ENCODE data around the gene HERC2.
"Not testable (repeated sequence)": the region's sequence is repeated elsewhere in the genome, so short reads cannot be mapped to it uniquely, and the experiment has no call there.

HERC2 gene

DNA sequence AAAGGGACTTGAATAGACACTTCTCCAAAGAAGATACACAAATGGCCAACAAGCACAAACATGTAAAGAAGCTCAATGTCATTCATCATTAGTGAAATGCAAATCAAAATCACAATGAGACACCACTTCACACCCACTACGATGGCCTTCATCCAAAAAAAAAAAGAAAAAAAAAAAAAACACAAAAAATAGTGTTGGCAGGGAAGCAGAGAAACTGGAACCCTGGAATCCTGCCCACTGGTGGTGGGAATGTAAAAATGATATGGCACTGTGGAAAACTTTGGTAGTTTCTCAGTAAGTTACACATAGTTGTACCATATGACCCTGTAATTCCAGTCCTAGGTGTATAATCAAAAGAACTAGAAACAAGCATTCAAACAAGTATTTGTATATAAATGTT is 94.7 kb downstream of the HERC2 start:
- not testable (repeated sequence) for DNase-seq (ENCODE audit: low spot score)

DNA sequence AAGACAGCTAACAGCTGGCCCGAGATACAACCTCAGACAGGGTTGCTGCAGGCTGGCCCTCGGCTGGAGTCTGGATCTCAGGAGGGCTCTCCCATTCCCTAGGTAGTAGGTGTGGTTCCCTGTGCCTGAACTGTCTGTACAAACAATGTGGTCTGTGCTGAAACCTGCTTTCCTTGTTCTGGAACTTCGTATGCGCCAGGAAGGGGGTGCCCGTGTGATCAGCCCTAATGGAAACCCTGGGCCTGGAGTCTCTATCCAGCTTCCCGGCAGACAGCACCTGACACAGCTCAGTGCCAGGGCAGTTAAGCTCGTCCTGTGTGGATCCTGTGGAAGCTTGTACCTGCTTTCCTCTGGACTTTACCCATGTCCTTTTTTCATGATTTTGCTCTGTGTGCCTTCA is 99.4 kb downstream of the HERC2 start:
- not testable (repeated sequence) for DNase-seq (ENCODE audit: low spot score)

DNA sequence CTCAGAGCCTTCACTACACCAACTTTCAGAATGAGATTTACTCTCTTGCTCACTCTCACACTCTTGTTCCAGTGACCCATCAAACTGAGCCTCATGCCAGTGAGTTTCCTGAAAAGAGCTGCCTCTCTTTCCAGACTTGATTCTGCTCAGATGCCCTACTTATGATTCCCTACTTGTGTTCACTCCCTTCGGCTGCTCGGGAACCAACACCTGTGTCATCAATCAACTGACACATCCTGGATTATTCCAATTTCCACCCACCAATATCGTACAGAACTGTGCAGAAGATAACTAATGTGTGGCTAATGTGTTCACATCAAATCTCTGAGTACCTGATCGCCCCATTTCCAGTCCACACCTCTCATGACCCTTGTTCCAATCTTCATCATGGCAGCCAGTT is 100.3 kb downstream of the HERC2 start:
- DNase-seq (ENCODE audit: low spot score), result not testable (repeated sequence)

DNA sequence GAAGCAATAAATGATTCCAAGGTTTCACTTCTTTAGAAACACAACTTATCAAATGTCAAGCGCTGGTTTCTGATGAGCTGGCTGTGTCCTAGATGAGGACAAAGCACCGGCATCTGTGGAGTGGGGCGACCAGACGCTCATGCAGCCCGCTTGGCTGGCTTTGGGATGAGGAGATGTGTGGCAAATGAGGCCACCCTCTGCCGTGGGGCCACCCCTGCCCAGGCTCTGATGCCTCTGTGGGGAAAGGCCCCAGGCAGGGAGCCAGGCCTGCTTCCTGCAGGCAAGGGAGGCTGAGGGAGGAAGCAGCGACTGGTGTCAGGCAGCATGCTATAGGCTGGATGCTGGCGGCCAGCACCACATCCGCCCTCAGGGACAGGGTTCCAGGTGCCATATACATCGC is 102.9 kb downstream of the HERC2 start:
- no peak for DNase-seq (ENCODE audit: low spot score)

DNA sequence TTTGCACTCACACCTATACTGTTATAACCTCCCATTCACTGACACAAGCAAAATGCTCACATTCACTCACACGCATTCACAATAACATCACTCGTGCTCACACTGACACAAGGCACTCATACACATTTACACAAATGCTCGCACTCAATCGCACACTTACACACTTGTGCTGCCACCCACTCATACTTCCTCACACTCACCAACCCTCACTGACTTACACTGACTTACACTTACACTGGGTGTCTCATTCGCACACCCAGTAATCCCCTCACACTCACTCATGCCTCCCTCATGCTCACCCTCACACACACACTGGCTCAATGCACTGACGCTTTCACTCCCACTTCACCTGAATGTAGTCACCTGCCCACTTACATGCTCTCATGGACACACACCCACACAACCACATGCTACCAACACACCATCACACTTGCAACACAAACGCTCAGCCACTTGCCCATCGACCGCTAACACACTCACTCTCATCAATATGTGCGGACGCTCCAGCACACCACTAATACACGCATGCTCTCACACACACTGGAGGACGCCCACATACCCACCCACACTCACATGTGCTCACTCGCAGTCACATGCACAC is 104.9 kb downstream of the HERC2 start:
- DNase-seq (ENCODE audit: low spot score), result not testable (repeated sequence)

DNA sequence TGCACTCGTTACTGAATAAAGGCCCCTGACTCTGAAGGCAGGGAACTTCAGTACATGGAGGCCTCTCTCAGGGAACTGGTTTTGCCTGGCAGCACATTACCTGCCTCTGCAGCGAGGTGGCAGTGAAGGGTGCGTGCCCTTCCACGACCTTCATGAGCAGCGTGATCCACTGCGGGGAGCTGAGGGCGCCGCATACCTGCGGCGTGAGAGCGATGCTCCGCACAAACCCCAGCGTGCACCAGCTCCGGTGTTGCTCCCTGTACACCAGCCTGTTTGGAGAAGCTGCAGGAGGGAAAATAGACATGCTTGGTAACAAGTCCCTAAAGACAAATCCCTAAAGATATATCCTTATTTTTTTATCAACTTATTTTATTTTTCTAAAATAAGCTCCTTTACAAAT is 106.5 kb downstream of the HERC2 start:
- DNase-seq (ENCODE audit: low spot score), result not testable (repeated sequence)

DNA sequence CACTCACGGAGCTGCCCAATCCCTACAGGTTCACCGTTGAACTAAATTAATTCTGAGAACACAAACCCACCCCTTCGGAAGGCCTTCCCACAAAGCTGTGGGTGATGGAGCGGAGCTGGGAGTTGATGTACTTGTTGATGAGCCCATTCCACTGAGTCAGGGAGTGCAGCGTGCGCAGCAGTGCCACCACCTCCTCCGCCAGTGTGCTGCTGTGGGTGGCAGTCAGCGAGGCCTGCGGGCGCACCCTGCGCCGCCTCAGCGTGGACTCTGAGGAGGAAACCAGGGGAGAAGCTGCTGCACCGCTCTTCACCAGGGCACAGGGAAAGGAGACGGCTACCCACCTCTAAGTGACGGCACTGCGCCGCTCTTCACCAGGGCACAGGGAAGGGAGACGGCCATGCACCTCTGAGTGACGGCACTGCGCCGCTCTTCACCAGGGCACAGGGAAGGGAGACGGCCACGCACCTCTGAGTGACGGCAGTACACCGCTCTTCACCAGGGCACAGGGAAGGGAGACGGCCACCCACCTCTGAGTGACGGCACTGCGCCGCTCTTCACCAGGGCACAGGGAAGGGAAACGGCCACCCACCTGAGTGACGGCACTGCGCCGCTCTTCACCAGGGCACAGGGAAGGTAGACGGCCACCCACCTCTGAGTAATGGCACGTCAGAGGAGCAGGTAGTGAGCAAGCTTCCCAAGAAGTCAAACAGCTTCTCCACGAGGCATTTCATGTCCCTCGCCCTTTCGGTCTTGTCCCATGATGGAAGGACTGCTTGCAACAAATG is 107.8 kb downstream of the HERC2 start:
- DNase-seq (ENCODE audit: low spot score), result not testable (repeated sequence)

DNA sequence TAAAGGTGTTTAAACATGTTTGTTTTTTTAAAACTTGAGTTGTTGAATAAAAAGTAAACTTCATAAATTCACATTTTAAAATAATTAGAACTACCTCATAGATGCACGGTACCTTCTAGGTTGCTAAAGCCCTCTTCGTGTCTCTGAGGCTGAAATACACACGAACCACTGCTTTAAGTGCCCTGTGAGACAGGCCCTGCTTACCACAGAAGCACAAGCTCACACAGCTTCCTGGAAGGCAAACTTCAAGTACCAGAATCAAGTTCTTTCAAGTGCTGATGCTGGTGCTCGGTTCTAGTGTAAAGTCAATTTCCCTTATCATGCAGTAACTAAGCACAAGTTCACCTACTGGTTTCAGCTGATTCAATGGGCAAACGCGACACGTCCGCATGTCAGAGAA is 108.6 kb downstream of the HERC2 start:
- DNase-seq (ENCODE audit: low spot score), result not testable (repeated sequence)

DNA sequence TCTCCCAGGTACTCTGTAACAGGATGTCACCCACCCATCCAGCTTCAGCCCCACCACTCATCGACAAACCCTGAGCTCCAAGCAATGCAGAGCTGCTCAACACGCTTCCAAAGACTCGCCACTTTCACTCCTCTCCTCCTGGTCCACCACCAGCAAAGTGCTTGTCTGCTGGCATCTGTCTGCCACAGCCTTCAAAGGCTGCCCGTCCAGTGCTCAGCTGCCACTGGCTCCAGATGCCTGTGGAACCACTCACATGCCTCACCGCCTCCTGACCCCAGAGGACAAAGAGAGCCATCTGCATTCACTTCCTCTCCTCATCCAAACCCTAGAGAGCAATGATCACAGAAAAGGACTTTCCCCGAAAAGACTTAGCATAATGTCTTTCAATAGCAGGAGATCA is 113.4 kb downstream of the HERC2 start:
- DNase-seq (ENCODE audit: low spot score), result no peak

DNA sequence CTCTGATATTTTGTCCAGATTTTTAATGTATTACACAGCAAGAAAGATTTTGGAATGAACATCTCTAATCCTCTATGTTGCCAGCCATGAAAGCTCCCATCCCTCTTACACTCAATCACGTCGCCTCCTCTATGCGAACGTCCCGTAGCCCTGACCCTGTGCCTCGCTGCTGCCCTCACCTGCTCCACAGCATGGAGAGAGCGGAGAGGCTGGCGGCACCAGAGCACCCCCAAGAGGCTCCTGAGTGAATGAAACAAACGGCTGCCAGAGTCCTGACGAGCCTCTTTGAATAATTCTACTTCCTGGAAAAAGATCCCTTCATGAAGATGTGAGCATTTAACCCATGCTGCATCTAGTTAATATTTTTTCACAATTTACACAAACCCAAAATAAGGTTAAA is 116.3 kb downstream of the HERC2 start:
- not testable (repeated sequence) for DNase-seq (ENCODE audit: low spot score)

DNA sequence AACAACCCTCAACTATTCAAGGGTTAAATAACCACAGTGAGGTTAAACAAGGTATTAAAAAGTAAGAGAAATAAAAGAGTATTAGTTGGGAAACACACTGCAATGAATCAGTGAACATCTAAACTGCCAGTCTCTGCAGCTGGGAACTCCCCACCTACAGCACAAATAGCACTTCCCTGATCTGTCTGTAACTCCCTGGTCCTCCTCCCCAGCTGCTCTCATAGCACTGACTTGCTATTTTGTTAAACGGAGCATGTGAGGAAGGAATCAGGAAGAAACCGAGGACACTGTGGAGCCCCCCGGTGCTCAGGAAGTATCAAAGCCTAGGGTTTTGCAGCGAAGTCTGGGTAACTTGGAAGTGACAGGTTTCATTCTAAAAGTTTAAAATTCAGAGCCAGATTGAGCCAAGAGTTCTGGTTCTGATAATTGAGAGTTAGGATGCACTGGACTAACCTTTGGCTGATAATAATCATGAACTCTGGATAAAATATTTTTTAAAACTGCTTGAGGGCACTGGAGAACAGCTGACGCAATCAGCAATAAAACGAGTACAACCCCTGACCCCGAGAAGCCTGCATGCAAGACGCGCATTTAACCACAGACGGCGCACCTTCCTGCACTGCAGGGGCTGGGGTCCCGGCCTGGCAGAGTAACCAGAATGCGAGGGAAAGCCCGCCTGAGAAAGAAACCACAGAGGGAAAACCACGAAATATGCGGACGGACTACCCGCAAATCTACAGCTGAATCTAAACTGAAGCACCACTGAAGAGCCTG is 118.7 kb downstream of the HERC2 start:
- not testable (repeated sequence) for DNase-seq (ENCODE audit: low spot score)

DNA sequence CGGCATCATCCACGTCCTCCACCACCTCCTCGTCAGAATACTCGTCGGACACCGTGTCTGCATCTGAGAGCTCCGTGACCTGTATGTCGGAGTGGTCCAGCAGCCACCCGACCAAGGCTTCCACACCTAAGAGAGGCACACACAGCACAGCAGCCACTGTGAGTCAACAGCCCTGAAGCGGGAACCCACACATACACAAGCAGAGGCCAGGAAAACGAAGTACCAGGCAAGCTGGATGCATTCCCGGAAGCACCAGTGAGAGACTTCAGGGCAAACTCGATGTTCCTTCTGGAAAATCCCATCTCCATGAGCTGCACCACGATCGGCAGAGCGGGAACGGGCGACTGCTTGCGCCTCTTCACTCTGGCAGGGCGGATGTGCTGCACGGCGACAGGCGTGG is 119.9 kb downstream of the HERC2 start:
- not testable (repeated sequence) for DNase-seq (ENCODE audit: low spot score)

DNA sequence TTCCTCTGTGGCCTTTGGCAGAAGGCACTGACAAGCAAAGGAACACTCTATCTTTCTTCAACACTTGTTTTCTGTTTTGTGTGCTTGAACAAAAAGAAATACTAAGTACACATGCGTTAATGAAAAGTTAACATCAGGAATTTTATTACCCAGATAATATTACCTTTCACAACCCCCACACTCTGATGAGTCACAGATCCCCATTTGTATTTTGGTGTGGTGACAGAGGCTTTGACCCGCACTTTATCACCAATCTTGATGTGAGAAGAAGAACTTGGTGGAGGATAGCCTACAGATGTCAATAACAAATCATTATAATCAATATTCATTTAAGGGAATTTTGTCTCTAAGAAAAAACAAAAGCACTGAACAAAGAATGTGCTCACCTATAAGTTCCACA is 123.8 kb downstream of the HERC2 start:
- not testable (repeated sequence) for DNase-seq (ENCODE audit: low spot score)

DNA sequence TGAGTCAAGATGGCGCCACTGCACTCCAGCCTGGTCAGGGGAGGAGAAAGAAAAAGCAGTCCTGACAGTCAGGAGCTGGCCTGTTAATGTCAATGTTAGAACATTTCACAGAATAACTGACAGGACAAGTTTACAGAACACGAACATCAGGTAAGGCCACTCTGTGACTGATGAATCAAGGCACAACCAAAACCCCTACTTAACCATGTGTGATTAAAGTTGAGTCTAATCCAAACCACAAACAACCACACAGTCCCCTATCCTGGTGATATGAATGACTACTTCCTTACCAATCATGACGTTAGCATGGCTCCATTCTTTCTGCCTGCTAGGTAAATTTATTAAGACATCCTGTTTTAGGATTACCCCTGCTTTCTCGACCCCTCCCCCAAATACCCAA is 124.3 kb downstream of the HERC2 start:
- not testable (repeated sequence) for DNase-seq (ENCODE audit: low spot score)

DNA sequence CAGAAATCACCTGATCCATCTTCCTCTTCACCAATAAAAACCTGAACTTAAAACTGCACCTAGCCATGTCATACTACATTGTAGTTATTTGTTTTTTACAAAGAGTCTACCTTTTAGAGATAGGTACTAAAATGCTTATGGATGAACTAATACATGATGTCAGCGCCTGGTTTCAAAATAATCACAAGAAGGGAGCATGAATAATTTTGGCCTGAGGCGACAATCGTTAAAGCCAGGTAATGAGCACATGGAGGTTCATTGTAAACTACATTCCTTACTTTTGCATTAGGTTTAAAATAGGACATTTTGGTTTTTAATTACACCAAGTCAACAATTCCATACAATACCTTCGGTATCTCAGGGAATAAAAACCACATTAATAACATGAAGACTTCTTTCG is 125.4 kb downstream of the HERC2 start:
- not testable (repeated sequence) for DNase-seq (ENCODE audit: low spot score)

DNA sequence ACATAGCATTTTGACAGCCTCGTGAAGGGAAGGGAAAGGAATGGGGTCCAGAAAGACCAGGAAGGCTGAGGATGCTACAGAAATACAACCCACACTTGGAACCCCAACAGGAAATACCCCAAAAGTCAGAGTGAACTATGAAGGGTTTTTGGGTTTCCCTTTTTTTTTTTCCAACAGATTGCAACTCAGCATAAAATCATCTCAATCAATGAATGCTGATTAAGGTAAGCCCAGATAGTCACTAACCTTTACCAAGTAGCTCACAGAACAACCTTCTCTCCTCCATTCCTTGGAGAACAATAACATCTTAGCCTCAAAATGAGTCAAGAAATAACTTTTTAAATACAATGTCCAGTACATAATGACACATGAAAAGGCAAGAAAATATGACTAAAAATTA is 129.2 kb downstream of the HERC2 start:
- no peak for DNase-seq (ENCODE audit: low spot score)

DNA sequence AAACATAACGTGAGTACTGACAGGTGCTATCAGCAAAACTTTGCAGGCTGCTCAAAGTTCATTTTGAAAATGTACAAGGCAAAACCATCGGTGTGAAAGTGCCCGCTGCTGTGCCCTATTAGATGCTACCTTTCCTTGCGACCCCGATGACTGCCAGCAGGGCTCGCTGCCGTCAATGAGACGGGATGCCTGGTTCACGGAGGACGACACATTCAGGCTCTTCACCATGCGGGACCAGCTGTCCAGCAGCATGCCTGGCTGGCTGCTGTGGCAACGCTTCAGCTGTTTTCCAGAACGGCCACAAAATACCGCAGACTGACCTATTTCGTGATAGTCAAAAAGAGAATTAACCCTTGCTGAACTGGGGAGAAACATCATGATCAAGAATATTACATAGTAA is 130.1 kb downstream of the HERC2 start:
- peak; percentile 13 for DNase-seq (ENCODE audit: low spot score)

DNA sequence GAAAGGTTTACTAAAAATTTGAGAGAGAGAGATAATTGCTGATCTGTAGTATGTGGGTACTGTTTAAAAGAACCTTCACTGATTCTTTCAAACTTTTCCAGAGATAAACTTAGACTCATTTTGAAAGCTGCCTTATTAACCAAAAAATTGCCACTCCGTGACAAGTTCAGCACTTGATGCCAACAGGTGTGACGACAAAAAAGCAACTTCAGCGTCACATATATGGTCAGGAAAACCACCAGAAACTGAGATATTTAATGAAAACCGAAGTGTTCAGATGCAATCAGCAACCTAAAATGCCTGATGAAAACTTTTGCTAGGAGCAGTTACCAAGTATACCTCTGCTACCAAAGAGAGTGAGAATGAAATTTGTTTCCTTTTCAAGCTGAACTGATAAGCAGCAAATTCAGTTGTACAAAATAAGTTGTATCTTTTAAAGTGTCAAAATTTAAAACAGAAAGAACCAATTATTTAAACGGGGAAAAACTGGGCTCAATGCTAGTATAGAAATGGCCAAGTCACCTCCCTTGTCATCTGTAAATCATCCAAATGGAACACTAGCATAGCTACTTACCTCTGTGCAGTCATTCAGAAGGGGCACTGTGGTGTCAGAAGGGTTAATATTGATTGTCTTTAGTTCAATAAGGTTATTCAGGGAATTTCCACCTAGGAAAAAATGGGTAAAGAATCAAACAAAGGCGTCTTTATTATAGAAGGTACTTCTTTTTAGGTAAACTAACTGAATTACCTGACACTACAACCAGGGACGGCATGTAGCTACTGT is 131.4 kb downstream of the HERC2 start:
- DNase-seq (ENCODE audit: low spot score), result no peak

DNA sequence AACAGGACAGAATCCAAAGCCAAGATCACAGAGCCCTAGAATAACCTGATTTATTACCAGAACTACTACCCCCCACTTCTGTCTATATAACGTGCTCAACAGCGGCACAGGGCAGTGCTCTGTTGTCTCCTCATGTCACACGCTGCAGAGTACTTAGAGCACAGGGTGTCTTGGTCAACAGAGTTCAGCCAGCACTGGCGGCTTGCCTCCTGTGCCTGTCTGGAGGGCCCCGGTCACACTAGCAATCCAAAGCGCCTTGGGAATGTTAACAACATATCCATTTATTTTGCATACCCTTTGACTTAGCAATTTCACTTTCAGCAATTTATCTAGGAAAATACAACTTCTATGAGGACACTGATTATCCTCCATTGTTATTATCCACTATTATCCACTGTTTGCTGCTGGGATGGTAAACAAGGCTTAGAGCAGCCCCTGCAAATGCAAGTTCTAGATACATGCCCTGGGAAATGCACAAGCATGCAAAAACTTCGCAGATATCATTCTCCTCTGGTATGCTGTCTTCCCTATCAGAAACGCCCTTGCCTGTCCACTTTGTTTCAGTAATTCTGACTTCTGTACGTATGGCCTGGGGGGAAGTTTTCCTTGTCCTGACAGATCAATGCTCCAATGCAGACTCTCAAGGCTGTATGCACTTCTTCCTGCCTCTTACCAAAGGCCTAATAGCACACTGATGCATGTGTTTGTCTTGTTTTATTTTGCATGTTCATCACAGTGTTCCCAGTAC is 136.7 kb downstream of the HERC2 start:
- DNase-seq (ENCODE audit: low spot score), result no peak

DNA sequence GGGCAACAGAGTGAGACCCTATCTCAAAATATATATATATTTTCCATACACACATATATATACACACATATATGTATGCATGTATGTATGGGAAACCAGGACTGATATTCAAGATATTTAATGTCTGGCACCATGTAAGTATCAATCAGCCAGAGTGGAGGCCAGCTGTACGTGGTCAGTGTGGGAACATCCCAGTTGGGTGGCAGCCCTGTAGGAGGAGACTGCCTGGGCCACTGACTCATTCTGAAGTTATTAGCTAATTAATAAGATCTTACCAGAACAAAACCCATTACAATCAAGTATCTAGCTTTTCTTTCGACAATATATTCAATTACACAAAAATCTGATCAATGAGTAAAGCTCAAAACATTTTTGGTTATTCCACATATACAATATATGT is 137.8 kb downstream of the HERC2 start:
- DNase-seq (ENCODE audit: low spot score), result no peak

DNA sequence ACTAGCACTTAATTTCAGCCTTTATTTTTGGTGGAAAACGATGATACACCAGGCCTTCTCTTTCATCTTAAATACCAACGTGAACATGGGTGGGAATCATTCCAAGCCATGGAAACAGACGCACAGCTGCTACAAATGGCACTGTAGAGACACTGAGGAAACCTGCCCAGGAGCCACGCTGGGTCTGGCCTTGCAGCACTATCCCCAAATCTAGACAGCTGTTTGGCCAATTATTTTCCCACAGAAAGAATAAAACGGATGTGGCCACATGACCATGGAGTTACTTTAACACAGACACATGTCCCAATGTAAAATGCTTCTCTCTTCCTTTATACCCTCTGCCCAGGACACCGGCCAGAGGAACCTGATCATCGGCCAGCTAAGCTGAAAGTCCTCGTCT is 139.2 kb downstream of the HERC2 start:
- no peak for DNase-seq (ENCODE audit: low spot score)

DNA sequence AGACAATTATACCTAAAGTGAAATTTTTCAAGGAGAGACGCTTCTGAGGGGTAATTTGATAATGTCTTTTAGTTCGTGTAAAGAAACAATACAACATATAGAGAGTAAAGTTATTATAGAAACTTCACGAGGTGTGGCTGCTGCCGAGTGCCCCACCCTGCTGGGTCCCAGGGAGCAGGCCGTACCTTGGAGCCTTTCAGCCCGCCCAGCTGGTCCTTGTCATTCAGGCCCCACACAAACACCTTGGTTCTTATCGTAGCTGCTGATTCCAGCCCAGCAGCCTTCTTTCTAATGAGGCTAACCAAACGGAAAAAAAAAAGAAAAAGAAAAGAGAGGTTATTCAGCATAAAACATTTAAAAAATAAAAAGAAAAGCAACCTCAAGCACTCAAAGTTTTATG is 139.8 kb downstream of the HERC2 start:
- DNase-seq (ENCODE audit: low spot score), result no peak

Measured in HuH-7 (cell line).